ENCODE data around the gene PRKAR1B.
"Not testable (repeated sequence)": the region's sequence is repeated elsewhere in the genome, so short reads cannot be mapped to it uniquely, and the experiment has no call there.

The PRKAR1B gene

GRCh38 chr7:652167-652566 is 74.9 kb downstream of the PRKAR1B start:
- not testable (repeated sequence) for DNase-seq (ENCODE audit: insufficient read length, low spot score); FAIRE-seq

- no peak for FAIRE-seq
- no peak for DNase-seq (ENCODE audit: insufficient read length, low spot score)
Observed at GRCh38 chr7:651032-651728, 75.9 kb downstream of the PRKAR1B start.

- DNase-seq (ENCODE audit: insufficient read length, low spot score) (no peak), FAIRE-seq (no peak)
Observed at GRCh38 chr7:650339-651031, 76.6 kb downstream of the PRKAR1B start.

GRCh38 chr7:646951-647350 is 80.1 kb downstream of the PRKAR1B start:
- DNase-seq (ENCODE audit: insufficient read length, low spot score), result no peak
- FAIRE-seq, result no peak

GRCh38 chr7:646487-646886 is 80.6 kb downstream of the PRKAR1B start:
- FAIRE-seq, result no peak
- no peak for DNase-seq (ENCODE audit: insufficient read length, low spot score)

- FAIRE-seq (no peak), DNase-seq (ENCODE audit: insufficient read length, low spot score) (no peak)
Observed at GRCh38 chr7:645606-646005, 81.5 kb downstream of the PRKAR1B start.

- DNase-seq (ENCODE audit: insufficient read length, low spot score) (no peak), FAIRE-seq (no peak)
Observed at GRCh38 chr7:644381-645305, 82.4 kb downstream of the PRKAR1B start.

- no peak for FAIRE-seq
- no peak for DNase-seq (ENCODE audit: insufficient read length, low spot score)
Observed at GRCh38 chr7:641966-642365, 85.1 kb downstream of the PRKAR1B start.

- FAIRE-seq, result no peak
- DNase-seq (ENCODE audit: insufficient read length, low spot score), result no peak
Observed at GRCh38 chr7:641269-641671, 85.8 kb downstream of the PRKAR1B start.

GRCh38 chr7:638256-639011 is 88.6 kb downstream of the PRKAR1B start:
- no peak for DNase-seq (ENCODE audit: insufficient read length, low spot score)
- no peak for FAIRE-seq

GRCh38 chr7:637826-638225 is 89.3 kb downstream of the PRKAR1B start:
- FAIRE-seq (no peak), DNase-seq (ENCODE audit: insufficient read length, low spot score) (no peak)

GRCh38 chr7:636396-636795 is 90.7 kb downstream of the PRKAR1B start:
- no peak for FAIRE-seq

GRCh38 chr7:635687-636382 is 91.2 kb downstream of the PRKAR1B start:
- FAIRE-seq; DNase-seq (ENCODE audit: insufficient read length, low spot score): not testable (repeated sequence)

More at GRCh38 chr7:636396-636795, 90.7 kb downstream of the PRKAR1B start:
- DNase-seq (ENCODE audit: insufficient read length, low spot score), result peak; percentile 43

GRCh38 chr7:635227-635626 is 91.9 kb downstream of the PRKAR1B start:
- FAIRE-seq, result no peak
- DNase-seq (ENCODE audit: insufficient read length, low spot score), result no peak

- FAIRE-seq (no peak), DNase-seq (ENCODE audit: insufficient read length, low spot score) (no peak)
Observed at GRCh38 chr7:633381-634018, 93.6 kb downstream of the PRKAR1B start.

- no peak for FAIRE-seq
- no peak for DNase-seq (ENCODE audit: insufficient read length, low spot score)
Observed at GRCh38 chr7:632831-633210, 94.3 kb downstream of the PRKAR1B start.

GRCh38 chr7:631964-632830 is 94.9 kb downstream of the PRKAR1B start:
- no peak for FAIRE-seq
- DNase-seq (ENCODE audit: insufficient read length, low spot score), result no peak

- no peak for DNase-seq (ENCODE audit: insufficient read length, low spot score)
- no peak for FAIRE-seq
Observed at GRCh38 chr7:631291-631711, 95.8 kb downstream of the PRKAR1B start.

- no peak for FAIRE-seq
- no peak for DNase-seq (ENCODE audit: insufficient read length, low spot score)
Observed at GRCh38 chr7:630539-630938, 96.5 kb downstream of the PRKAR1B start.
